Measurements from ENCODE around the gene DLK2.

- no peak for TF ChIP-seq CTCF (IDR thresholded peaks at IDR 0.05)
- no peak for TF ChIP-seq POLR2A (IDR thresholded peaks at IDR 0.05)
- TF ChIP-seq POLR2AphosphoS5 (IDR thresholded peaks at IDR 0.05): no peak
These were observed 22.2 kb downstream of the DLK2 start for GRCh38 chr6:43433148-43433547.
